Measurements from ENCODE around the gene CREBL2.
A peak's percentile ranks its signal among the peaks of the same experiment; 100 is the strongest.

The CREBL2 gene

DNA sequence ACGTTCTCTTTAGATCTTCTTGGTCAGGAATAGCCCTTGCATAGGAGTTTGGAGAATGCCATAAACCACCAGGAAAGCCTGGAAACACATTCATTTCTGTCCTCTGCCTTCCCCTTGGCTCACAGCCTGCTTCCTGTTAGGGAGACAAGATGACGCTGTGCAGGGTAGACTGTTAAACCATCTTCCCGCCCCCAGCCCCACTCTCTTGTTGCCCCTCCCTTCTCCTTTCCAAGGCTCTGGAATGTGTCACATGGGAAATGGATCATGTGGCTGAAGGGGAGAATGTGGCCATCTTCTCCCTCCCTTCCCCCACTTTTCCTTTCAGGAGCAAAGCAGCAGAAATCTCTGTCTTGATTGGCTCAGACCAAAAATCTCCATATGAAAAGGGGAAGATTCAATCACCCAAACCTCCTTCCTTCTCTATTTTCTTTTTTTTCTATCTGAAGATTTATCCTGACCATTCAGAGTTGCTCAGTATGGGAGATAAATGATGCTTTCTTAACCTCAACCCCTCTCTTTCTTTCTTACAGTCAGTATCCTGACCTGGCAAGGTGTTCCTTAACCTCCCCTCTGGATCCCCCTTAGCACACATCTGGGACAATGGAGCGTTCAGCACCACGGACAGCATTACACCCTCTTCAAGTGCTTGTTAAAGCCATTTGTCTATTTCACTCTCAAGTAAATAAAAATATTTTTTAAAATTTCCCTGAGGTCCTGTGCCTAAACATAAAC is 72.9 kb downstream of the CREBL2 start:
- no peak for DNase-seq (ENCODE audit: low spot score)
- TF ChIP-seq, protein P1, sequence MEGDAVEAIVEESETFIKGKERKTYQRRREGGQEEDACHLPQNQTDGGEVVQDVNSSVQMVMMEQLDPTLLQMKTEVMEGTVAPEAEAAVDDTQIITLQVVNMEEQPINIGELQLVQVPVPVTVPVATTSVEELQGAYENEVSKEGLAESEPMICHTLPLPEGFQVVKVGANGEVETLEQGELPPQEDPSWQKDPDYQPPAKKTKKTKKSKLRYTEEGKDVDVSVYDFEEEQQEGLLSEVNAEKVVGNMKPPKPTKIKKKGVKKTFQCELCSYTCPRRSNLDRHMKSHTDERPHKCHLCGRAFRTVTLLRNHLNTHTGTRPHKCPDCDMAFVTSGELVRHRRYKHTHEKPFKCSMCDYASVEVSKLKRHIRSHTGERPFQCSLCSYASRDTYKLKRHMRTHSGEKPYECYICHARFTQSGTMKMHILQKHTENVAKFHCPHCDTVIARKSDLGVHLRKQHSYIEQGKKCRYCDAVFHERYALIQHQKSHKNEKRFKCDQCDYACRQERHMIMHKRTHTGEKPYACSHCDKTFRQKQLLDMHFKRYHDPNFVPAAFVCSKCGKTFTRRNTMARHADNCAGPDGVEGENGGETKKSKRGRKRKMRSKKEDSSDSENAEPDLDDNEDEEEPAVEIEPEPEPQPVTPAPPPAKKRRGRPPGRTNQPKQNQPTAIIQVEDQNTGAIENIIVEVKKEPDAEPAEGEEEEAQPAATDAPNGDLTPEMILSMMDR (IDR thresholded peaks at IDR 0.05; ENCODE audit: extremely low read depth, missing control alignments) = no peak

DNA sequence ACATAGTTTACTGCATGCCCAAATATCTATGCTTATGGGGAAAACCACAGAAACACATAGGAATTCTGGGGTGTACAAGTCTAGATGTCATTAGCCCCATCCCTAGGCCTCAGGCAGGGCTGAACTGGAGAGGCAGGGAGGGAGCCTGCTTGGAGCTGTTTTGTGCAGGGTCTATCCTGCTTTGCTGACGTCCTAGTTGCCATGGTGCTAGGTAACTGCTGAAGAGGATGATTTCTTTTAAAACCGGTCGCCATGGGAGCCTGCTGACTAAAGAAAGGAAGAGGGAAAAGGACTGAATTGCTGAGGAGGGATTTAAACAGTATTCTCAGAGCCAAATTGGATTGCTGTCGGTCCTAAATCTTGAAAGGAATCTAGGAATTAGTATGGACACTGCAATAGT is 73.6 kb downstream of the CREBL2 start:
- TF ChIP-seq, protein P1 (IDR thresholded peaks at IDR 0.05; ENCODE audit: extremely low read depth, missing control alignments) = no peak
- no peak for DNase-seq (ENCODE audit: low spot score)

DNA sequence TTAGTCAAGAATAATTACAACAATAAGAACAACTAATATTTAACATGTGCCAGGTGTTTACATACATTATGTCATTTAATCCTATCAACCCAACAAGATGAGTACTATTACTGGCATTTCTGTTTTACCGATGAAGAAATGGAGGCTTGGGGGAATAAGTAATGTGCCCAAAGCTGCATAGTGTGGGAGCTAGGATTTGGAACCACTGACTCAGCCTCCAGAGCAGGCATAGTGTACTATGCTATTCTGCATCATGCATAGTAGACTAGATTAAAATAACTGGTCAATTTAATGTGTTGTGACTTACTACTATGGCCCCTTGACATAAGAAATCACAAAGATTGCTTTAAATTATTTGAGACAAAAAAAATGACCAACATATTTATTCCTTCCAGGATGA is 74.8 kb downstream of the CREBL2 start:
- TF ChIP-seq, protein P1 (IDR thresholded peaks at IDR 0.05; ENCODE audit: extremely low read depth, missing control alignments) = no peak
- no peak for DNase-seq (ENCODE audit: low spot score)

- TF ChIP-seq, protein P1 (IDR thresholded peaks at IDR 0.05; ENCODE audit: extremely low read depth, missing control alignments) = no peak
- DNase-seq (ENCODE audit: low spot score) = no peak
These were observed 75.2 kb downstream of the CREBL2 start for GRCh38 chr12:12686925-12687324.

- TF ChIP-seq, protein P1 (IDR thresholded peaks at IDR 0.05; ENCODE audit: extremely low read depth, missing control alignments) = no peak
- DNase-seq (ENCODE audit: low spot score) = no peak
These were observed 78.1 kb downstream of the CREBL2 start for GRCh38 chr12:12689647-12690300.

DNA sequence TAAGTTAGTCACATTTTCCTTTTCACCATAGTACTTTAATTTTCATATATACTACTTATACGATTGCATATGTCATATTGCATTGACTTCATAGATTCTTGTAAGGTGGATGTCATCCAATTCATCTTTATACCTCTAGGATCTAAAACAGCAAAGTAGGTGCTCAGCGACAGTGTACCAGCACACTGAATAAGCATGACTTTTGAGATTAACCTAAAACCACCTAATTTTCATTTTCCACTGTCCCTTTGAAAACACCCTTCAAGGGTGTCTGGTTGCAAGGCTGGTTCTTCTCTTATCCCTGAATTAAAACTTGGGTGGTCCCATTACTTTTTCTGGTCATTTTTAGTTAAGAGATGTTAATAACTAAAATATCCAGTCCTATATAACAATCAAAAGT is 79.9 kb downstream of the CREBL2 start:
- TF ChIP-seq, protein P1 (IDR thresholded peaks at IDR 0.05; ENCODE audit: extremely low read depth, missing control alignments) = no peak
- peak; percentile 27 for DNase-seq (ENCODE audit: low spot score)

- no peak for DNase-seq (ENCODE audit: low spot score)
- TF ChIP-seq, protein P1 (IDR thresholded peaks at IDR 0.05; ENCODE audit: extremely low read depth, missing control alignments) = no peak
These were observed 81.5 kb downstream of the CREBL2 start for GRCh38 chr12:12693111-12693671.

Measured in GM20000 (cell line).